ENCODE measurements around the gene HOXD13.

Gene HOXD13

DNA sequence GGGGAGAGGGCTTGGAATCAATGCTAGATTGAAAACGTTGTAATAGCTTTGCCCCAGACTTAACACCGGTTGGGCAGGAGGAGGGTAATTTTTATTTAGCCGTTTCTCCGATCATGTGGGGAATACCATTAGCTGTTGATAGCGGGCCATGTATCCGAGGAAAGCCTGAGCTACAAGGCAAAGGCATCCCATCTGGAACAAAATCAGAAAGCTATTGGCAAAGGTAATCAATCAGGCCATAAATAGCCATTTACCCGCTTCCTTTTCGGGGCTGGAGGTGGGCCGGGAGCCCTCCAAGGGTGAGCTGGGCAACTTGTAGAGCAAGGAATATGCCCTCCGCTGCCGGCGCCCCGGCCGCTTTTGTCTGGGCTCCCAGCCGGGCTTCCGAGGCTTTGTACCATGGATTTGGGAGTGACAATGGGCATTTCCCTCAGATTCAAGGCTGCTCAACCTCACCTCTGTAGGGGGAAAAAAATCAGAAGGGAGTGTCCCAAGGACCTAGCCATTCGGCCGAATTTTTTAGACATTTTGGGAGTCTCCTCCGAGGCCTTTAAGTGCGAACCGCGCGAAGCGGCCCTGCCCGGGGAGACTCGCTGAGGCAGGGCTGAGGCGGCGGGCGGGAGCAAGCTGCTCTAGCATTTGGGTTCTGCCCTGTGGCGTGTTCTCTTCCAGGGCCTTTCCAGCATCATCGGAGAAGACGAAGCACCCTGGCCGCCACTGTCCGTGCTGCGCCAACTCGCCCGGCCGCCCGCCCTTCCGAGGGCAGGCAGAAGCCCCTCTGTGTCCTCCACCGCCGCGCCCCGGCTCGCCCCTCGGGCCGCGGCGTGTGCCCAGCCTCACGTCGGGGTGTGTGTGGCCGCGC, 28.9 kb downstream of the HOXD13 start:
- peak; percentile 44 for DNase-seq (ENCODE audit: low spot score)

DNA sequence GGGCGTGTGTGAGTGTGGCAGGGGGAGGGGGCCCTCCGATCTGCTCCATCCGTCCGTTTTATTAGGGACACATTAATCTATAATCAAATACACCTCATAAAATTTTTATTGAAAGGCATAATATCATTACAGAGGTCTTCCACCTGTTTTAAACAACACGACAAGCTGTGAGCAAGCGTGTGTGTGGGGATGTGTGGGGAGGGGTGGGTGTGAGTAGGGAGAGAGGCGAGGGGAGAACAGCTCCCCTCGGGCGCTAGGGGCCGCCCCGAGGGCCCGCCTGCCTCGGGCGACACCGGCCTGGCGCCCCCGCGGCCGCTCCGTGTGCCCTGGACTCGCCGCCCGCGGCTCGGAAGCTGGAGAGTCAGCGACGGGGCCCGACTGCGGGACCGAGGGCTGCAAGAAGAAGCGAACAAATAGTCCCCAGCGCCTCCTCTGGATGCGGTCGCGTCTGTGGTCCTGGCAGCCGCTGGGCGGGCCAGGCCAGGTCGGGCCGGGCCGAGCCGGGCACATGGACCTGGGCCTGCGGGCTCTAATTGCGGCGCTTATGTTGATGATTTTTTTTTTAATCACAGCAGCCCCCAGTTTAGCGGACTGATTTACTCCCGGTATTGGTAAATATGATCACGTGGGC, 29.6 kb downstream of the HOXD13 start:
- DNase-seq (ENCODE audit: low spot score) = peak; percentile 81

DNA sequence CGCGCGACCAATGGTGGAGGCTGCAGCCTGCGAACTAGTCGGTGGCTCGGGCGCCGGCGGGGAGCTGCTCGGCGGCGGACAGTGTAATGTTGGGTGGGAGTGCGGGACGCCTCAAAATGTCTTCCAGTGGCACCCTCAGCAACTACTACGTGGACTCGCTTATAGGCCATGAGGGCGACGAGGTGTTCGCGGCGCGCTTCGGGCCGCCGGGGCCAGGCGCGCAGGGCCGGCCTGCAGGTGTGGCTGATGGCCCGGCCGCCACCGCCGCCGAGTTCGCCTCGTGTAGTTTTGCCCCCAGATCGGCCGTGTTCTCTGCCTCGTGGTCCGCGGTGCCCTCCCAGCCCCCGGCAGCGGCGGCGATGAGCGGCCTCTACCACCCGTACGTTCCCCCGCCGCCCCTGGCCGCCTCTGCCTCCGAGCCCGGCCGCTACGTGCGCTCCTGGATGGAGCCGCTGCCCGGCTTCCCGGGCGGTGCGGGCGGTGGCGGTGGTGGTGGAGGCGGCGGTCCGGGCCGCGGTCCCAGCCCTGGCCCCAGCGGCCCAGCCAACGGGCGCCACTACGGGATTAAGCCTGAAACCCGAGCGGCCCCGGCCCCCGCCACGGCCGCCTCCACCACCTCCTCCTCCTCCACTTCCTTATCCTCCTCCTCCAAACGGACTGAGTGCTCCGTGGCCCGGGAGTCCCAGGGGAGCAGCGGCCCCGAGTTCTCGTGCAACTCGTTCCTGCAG, 30.3 kb downstream of the HOXD13 start, which contains the start of gene HOXD9:
Gene HOXD9 (plus strand): TSS at position 37 of the 728 bp plus-strand sequence. CDS start 50 bp downstream, at position 87.
- peak; percentile 53 for DNase-seq (ENCODE audit: low spot score)

DNA sequence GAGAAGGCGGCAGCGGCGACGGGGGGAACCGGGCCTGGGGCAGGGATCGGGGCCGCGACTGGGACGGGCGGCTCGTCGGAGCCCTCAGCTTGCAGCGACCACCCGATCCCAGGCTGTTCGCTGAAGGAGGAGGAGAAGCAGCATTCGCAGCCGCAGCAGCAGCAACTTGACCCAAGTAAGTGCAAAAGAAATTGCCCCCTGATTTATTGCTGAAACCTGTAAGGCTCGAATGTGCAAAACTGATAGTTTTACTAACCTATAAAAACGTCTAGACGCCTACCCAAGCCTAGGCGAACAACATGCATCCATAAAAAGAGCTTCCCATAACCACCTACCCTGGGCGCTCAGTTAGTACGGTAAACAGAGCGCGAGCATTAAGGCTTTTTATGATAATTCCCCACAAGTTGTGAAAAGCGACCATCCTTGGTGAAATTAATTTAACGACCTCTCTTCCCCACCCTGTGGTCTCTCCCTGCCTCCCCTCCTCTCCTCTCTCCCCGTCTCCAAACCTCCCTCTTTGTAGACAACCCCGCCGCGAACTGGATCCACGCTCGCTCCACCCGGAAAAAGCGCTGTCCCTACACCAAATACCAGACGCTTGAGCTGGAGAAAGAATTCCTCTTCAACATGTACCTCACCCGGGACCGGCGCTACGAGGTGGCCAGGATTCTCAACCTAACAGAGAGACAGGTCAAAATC, 31.0 kb downstream of the HOXD13 start:
- peak; percentile 47 for DNase-seq (ENCODE audit: low spot score)

DNA sequence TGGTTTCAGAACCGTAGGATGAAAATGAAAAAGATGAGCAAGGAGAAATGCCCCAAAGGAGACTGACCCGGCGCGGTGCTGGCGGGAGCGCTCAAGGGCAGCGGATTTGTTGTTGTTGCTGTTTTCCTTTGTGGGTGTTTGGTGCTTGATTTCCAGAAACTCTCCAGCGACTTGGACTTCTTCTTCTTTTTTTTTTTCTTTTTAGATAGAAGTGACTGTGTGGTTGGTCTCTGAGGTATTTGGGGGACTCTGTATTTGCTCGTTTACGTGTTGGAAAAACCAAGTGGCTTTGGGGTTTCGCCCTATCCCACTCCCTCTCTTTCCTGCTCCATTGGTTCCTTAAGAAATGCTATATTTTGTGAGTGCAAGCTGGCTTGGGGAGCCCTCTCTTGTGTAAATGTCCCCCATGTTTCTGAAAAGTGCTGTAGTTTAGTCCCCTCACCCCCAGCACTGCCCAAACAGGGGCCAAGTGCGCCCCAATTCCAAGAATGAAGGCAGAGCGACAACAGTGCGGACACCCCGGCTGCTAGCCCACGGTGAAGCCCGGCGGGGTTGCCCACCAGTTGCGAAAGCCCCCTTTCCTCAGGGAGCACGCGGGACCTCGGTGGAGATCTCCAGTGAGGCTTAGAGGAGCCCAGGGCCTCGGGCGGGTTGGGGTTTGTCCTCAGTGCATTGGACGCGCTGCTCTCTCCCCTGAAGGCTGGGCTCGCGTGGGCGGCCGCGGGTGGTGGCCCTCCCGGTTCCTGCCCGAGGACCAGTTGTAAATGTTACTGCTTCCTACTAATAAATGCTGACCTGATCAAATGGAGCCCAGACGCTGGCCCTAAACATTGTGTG, 31.8 kb downstream of the HOXD13 start:
- DNase-seq (ENCODE audit: low spot score) = peak; percentile 20

DNA sequence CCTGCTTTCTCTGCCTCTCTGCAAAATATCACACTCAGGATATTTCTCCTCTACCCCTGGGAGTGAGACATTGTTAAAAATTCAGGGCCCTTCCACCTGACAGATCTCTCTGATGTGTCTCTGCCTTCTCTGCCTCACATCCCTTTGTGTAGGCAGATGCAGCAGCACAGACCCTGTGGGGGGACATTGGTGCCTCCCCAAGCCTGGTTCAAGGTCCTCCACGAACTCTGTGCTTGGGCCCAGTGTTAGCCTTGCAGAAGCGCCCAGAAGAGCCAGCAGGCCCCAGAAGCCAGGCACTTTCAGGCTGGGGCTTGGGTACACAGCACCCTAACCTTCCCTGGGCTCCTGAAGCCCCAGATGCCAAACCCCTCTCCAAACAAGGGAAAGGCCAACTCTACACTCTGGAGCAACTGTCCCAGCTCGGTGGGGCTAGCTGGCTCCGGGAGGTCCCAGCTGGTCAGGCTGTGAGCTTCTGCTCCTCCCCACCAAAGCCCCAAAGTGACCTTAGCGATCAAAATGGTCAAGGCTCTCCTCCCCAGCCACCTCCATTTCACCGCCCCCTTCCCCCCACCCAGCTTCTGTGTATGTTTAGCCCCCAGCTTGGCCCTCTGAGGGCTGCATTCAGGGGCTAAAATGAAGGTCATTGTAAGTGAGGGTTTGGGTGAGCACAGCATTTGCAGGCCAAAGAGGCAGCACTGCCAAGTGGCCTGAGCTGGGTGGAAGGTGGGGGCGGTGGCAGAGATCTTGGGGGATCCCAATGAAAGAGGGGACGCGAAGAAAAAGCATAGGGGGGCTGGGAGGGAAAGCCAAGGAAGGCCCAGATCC, 32.6 kb downstream of the HOXD13 start:
- DNase-seq (ENCODE audit: low spot score) = peak; percentile 18

DNA sequence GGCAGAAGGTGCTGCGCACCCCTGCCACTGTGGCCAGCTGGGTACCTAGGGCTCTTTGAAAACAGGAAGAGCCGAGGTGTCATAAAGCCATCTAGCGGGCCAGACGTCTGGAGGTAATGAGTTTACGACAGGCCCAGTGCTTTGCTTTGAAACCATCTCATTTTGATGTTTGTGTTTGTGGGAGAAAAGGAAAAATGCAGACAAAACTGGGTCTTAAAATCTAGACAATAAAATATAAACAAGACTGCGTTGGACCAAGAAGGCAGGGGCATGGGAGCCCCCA, 33.2 kb downstream of the HOXD13 start:
- peak; percentile 65 for DNase-seq (ENCODE audit: low spot score)

DNA sequence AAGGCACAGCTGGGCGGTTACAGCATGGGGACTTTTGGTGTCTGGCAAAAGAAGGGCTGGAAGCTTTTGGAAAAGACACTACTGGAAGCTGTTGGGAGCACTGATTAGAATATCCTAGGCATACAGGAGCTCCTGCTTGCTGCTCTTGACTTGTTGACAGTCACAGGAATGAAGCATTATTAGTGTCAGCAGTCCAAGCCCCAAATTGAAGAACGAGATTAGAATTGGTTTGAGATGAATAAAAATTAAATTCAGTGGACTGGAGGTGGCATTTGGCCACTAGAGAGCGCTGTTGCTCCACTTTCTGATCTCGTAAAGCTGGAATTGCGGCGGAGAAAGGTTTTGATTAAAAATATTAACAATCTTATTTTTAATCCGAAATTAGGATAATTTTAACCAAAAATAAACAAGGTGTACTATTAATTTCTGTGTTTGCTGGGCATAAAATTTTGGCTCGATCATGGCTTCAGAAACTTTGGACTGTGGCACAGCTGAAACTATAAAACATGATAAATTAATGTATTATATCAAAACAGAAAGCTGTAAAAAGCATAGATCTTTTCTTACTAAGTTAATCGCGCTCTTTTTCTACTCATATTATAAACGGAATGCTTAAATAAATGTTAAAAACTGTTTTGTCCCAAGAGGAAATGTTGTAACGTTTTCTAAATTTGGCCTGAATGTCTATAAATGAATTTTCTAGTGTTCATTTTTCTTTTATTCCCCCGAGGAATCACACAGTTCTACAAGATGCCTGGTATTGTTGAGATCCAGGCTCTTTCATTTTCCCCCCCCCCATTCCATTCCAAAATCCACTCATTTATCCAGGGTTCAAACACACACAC, 34.6 kb downstream of the HOXD13 start:
- DNase-seq (ENCODE audit: low spot score) = peak; percentile 66

DNA sequence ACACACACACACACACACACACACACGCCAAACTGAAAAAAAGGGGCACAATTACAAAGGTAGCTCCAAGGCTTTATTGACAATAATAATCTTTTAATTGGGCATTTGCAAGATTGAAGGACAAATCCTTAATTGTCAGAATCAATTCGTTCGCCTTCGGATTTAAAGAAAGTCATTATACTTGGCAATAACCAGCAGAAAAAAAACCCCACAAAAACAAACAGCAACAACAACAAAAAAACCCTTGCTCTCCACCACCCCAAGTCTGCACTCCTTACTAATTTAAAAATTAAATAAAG, 35.2 kb downstream of the HOXD13 start:
- no peak for DNase-seq (ENCODE audit: low spot score)

DNA sequence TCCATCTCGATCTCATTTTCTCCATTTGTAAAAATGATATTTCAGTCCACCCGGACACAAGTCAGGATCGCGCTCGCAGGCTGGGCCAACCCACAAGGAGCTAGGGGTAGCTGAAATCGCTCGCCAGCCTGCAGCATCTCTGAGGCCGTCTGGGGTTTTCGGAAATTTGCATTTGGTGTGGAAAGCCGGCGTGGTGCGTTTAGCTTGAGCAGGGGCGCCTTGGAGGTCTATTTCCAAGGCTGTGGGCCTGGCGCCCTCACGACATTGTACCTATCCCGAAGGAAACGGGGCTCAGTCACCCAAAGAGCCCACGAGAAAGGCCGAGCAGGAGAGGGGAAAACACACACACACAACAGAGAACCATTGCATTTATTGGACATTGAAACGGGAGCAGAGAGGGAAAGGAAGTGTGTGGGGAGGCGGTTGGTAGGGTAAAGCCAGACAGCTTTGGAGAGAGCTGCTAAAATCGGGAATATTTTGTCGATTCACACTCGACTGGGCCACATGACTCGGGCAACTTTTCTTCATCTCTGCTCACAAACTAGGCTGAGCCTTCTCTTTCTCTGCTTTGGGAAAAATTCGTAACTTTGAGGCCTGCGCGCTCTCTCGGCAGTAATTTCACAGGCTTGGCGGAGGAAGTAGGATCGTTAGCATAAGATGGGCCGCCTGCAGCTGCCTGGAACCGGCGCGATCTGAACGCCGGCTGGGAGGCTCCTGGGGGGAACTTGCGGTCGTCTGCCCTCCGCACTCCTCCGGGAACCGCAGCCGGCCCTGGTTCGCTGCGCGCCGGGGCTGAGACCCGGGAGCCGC, 35.9 kb downstream of the HOXD13 start:
- DNase-seq (ENCODE audit: low spot score) = peak; percentile 54

DNA sequence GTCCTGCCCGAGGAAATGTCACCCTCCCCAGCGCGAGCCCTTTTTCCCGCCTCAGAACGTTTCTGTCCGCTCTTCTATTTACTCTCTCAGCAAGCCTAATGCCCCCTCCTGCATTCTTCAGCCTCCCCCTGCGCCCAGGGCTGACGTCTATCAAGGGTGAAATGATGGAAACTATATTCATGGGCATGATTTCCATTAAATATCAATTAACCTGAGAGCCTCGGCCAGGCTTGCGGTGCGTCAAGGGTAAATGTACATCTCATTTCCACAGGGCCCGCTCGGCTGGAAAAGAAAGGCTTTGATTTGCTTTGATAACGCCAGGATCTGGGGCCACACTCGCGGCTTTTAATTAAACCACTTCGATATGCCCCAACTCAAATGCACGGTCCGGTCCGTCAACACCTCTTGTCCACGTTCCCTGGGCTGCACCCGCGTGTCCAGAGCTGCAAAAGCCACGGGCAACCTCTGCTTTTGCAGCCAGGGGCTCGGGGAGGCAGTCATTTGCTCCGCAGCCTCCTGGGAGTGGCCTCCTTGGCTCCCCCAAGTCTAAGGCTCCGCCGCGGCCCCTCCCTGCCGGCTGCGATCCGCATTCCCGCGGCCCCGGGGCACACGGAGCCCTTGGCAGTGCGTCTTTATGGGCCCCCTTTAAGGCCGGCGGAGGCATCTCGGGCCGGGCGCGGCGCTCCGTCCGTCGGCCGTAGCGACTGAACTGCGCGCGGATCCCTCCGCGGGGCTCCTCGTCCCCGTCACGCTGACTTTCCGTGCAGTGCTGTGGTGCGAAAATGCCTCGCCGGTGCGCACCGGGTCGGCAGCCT, 36.7 kb downstream of the HOXD13 start, which contains the start of gene HOXD8:
Gene HOXD8 (plus strand): TSS at position 724 of the 815 bp plus-strand sequence. CDS start 662 bp downstream, outside the sequence.
- DNase-seq (ENCODE audit: low spot score) = peak; percentile 87

DNA sequence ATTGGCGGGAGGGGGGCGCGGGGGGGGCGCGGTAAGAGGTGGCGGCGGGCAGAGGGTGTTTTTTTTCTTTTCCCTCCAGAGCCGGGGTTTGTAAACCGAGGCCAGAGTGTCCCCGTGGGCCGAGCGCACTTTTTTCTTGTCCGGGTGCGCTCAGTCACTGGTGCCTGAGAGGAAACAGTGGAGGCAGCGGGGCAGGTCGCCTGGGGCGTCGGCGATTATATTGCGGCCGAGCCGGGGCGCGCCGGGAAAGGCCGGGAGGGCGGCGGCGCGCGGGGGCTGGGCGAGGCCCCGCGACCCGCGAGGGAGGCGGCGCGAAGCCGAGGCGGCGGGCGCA, 37.3 kb downstream of the HOXD13 start:
- DNase-seq (ENCODE audit: low spot score) = no peak

DNA sequence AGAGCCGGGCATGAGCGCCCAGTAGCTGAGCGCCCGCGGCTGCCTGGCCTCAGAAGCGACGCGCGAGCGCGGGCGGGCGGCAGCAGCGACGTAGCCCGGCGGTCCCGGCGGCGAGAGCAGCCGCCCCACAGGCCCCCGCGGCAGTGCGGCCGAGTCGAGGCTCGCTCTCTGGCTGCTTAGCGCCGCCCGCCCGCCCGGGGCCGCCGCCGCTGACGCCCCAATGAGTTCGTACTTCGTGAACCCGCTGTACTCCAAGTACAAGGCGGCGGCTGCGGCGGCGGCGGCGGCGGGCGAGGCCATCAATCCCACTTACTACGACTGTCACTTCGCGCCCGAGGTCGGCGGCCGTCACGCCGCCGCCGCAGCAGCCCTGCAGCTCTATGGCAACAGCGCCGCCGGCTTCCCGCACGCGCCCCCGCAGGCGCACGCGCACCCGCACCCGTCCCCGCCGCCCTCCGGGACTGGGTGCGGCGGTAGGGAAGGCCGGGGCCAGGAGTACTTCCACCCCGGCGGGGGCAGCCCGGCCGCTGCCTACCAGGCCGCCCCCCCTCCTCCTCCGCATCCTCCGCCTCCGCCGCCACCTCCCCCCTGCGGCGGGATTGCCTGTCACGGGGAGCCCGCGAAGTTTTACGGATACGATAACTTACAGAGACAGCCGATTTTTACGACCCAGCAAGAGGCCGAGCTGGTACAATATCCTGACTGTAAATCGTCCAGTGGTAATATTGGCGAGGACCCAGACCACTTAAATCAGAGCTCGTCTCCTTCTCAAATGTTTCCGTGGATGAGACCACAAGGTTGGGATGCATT, 37.8 kb downstream of the HOXD13 start:
- peak; percentile 67 for DNase-seq (ENCODE audit: low spot score)

DNA sequence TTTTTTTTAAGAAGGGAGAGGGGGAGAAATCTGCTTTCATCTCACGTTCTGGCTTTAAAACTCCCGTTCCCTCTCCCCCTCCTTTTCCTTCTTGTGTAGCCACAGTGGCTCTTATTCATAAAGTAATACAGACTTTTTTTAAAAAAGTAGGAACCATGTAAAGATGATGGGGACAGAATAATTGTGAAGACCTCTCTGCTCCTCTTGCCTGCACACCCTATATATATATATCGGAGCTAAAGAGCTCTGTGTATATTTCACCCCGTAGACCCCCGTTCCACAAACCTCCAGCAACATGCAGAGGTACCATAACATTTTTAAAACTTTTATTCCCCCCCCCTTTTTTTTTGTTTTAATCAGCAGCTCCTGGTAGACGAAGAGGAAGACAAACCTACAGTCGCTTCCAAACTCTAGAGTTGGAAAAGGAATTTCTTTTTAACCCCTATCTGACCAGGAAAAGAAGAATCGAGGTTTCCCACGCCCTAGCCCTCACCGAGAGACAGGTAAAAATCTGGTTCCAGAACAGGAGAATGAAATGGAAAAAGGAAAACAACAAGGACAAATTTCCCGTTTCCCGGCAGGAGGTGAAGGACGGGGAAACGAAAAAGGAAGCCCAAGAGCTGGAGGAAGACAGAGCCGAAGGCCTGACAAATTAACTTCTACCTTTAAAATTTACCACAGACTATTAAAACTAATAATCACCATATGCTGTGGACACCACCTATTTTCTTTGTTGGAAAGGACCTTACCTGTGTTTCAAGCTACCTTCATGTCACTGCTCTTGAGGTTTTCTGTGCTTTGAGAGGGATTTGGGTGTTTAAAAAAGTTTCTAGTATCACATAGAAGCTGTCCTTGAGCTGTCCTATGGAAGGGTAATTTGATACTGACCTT, 38.7 kb downstream of the HOXD13 start:
- DNase-seq (ENCODE audit: low spot score) = peak; percentile 19

DNA sequence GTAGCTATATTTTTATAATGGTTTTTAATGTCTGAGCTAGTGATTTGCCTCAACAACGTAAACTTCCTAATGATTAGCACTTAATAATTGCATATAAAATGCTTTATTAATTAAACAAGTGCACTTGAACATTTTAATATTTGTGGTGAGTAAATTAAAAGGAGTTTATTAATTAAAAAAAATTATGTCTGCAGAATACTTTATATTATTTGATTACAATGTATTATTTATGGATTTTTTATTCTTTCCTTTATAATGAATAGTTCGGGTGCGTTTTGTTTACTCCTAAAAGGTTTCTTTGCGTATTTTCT, 39.3 kb downstream of the HOXD13 start:
- no peak for DNase-seq (ENCODE audit: low spot score)

Measured in kidney tubule cell (primary cell).